ENCODE results near the gene THAP4.

THAP4 gene

GRCh38 chr2:241615041-241615440 is 21.9 kb downstream of the THAP4 start:
- no peak for TF ChIP-seq SPI1 (IDR thresholded peaks at IDR 0.05; ENCODE audit: borderline replicate concordance, low read depth)
- no peak for TF ChIP-seq GABPA (IDR thresholded peaks at IDR 0.05; ENCODE audit: low read depth)
- TF ChIP-seq, protein P1, sequence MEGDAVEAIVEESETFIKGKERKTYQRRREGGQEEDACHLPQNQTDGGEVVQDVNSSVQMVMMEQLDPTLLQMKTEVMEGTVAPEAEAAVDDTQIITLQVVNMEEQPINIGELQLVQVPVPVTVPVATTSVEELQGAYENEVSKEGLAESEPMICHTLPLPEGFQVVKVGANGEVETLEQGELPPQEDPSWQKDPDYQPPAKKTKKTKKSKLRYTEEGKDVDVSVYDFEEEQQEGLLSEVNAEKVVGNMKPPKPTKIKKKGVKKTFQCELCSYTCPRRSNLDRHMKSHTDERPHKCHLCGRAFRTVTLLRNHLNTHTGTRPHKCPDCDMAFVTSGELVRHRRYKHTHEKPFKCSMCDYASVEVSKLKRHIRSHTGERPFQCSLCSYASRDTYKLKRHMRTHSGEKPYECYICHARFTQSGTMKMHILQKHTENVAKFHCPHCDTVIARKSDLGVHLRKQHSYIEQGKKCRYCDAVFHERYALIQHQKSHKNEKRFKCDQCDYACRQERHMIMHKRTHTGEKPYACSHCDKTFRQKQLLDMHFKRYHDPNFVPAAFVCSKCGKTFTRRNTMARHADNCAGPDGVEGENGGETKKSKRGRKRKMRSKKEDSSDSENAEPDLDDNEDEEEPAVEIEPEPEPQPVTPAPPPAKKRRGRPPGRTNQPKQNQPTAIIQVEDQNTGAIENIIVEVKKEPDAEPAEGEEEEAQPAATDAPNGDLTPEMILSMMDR (IDR thresholded peaks at IDR 0.05; ENCODE audit: insufficient read depth, low read length): no peak
- TF ChIP-seq POLR2AphosphoS5 (IDR thresholded peaks at IDR 0.05; ENCODE audit: low read depth): no peak
- TF ChIP-seq, protein P2, sequence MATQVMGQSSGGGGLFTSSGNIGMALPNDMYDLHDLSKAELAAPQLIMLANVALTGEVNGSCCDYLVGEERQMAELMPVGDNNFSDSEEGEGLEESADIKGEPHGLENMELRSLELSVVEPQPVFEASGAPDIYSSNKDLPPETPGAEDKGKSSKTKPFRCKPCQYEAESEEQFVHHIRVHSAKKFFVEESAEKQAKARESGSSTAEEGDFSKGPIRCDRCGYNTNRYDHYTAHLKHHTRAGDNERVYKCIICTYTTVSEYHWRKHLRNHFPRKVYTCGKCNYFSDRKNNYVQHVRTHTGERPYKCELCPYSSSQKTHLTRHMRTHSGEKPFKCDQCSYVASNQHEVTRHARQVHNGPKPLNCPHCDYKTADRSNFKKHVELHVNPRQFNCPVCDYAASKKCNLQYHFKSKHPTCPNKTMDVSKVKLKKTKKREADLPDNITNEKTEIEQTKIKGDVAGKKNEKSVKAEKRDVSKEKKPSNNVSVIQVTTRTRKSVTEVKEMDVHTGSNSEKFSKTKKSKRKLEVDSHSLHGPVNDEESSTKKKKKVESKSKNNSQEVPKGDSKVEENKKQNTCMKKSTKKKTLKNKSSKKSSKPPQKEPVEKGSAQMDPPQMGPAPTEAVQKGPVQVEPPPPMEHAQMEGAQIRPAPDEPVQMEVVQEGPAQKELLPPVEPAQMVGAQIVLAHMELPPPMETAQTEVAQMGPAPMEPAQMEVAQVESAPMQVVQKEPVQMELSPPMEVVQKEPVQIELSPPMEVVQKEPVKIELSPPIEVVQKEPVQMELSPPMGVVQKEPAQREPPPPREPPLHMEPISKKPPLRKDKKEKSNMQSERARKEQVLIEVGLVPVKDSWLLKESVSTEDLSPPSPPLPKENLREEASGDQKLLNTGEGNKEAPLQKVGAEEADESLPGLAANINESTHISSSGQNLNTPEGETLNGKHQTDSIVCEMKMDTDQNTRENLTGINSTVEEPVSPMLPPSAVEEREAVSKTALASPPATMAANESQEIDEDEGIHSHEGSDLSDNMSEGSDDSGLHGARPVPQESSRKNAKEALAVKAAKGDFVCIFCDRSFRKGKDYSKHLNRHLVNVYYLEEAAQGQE (IDR thresholded peaks at IDR 0.05; ENCODE audit: insufficient replicate concordance, low read depth): no peak
- H3K27ac ChIP-seq (replicated peaks): no peak overlapping the region
- no peak overlapping the region for H3K4me3 ChIP-seq (replicated peaks; ENCODE audit: insufficient read depth, low read length)
- H3K27me3 ChIP-seq (ENCODE audit: insufficient read depth, poor library complexity, severe bottlenecking): no peaks in the 10 kb centered on the region
- no peak for DNase-seq (ENCODE audit: low read depth in 1 of 2, low spot score in 1 of 2)

- DNase-seq (ENCODE audit: low read depth in 1 of 2, low spot score in 1 of 2): no peak
- H3K27ac ChIP-seq (replicated peaks): no peak overlapping the region
Observed at GRCh38 chr2:241613017-241613780, 23.8 kb downstream of the THAP4 start.

DNA sequence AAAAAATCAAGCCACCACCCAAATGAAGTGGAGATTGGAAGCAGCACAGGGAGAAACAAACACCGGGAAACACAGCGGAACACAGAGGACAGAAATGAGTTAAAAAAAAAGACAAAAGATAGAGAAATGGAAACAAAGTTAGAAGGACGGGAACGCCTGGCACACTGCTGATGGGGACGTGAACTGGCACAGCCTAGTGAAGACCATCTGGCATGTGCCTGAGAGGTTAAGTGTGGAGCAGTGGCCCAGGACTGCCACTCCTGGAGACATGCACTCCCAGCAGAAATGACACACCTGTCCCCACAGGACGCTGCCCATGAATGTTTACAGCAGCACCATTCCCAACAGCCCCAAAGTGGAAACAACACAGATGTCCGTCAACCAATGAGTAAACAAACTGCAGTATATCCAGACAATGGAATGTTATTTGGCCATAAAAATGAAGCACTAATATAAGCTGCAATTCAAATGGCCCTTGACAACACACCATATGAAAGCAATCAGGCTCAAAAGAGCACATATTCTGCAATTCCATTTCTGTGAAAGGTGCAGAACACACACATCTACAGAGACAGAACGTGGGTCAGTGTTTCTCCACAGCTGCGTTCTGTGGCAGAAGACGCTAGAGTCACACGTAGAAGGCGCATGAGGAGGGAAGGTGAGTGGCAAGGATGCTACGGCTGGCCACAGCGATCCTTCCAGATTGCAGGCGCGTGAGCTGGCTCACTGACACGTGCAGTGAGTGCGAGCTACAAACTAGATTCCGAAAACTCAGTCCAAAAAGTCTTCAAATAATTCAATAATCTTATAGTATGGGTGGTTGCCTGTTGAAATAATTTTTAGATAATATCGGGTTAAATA is 24.6 kb downstream of the THAP4 start:
- Histone ChIP-seq H3K27me3 (ENCODE audit: insufficient read depth, poor library complexity, severe bottlenecking) (no peaks in the 10 kb centered on the region), H3K4me3 (replicated peaks; ENCODE audit: insufficient read depth, low read length) (no peak overlapping the region), H3K27ac (replicated peaks) (no peak overlapping the region)
- no peak for TF ChIP-seq POLR2AphosphoS5 (IDR thresholded peaks at IDR 0.05; ENCODE audit: low read depth)
- no peak for TF ChIP-seq SPI1 (IDR thresholded peaks at IDR 0.05; ENCODE audit: borderline replicate concordance, low read depth)
- TF ChIP-seq GABPA (IDR thresholded peaks at IDR 0.05; ENCODE audit: low read depth): no peak
- TF ChIP-seq, protein P1 (IDR thresholded peaks at IDR 0.05; ENCODE audit: insufficient read depth, low read length): no peak
- TF ChIP-seq, protein P2 (IDR thresholded peaks at IDR 0.05; ENCODE audit: insufficient replicate concordance, low read depth): no peak
- no peak for DNase-seq (ENCODE audit: low read depth in 1 of 2, low spot score in 1 of 2)

More at GRCh38 chr2:241613017-241613780, 23.8 kb downstream of the THAP4 start:
- TF ChIP-seq GABPA (IDR thresholded peaks at IDR 0.05; ENCODE audit: low read depth): no peak
- no peak for TF ChIP-seq SPI1 (IDR thresholded peaks at IDR 0.05; ENCODE audit: borderline replicate concordance, low read depth)
- TF ChIP-seq, protein P2 (IDR thresholded peaks at IDR 0.05; ENCODE audit: insufficient replicate concordance, low read depth): no peak
- TF ChIP-seq POLR2AphosphoS5 (IDR thresholded peaks at IDR 0.05; ENCODE audit: low read depth): no peak
- TF ChIP-seq, protein P1 (IDR thresholded peaks at IDR 0.05; ENCODE audit: insufficient read depth, low read length): no peak
- H3K27me3 ChIP-seq (ENCODE audit: insufficient read depth, poor library complexity, severe bottlenecking): no peaks in the 10 kb centered on the region
- no peak overlapping the region for H3K4me3 ChIP-seq (replicated peaks; ENCODE audit: insufficient read depth, low read length)
